COLO829 (cell line): ENCODE results near the gene CRB3.
"Not testable (repeated sequence)": the region's sequence is repeated elsewhere in the genome, so short reads cannot be mapped to it uniquely, and the experiment has no call there.

ENCODE experiments used
- DNase-seq: peaks from one replicate; pipeline ENCODE4 v3.0.0; 2012; ENCODE audit warnings: low spot score

CRB3 gene

DNA sequence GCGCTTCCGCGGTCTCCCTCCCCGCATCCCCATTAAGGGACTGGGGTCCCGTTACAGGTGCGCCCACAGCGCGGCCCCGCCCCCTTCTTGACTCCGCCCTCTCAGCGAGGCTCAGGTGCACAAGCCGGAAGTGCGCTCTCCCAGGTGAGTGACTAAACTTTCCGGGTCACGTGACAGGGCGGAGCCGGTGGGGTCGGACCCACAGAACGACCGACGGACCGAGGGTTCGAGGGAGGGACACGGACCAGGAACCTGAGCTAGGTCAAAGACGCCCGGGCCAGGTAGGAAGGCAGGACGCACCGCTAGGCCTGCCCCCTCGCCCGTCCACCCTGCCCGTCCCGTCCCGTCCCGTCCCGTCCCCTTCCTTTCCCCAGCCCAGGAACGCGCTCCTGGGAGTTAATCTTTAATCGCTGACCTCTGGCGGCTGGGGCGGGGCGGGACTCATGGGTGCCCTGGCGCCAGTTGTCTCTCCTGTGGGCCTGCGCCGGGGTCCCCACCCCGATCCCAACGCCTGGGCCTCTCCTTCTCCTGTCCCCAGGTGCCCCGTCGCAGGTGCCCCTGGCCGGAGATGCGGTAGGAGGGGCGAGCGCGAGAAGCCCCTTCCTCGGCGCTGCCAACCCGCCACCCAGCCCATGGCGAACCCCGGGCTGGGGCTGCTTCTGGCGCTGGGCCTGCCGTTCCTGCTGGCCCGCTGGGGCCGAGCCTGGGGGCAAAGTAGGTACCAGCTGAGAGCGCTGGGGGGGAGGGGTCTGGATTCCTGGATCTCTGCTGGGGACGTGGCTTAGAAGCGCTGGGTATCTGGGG lies at the start of gene CRB3:
Gene CRB3 (plus strand): TSS at position 202 of the 804 bp plus-strand sequence. CDS start 431 bp downstream, at position 633.
- DNase-seq: no peak

- DNase-seq: no peak
Observed at GRCh38 chr19:6414793-6415590, 49.1 kb upstream of the CRB3 start.

DNA sequence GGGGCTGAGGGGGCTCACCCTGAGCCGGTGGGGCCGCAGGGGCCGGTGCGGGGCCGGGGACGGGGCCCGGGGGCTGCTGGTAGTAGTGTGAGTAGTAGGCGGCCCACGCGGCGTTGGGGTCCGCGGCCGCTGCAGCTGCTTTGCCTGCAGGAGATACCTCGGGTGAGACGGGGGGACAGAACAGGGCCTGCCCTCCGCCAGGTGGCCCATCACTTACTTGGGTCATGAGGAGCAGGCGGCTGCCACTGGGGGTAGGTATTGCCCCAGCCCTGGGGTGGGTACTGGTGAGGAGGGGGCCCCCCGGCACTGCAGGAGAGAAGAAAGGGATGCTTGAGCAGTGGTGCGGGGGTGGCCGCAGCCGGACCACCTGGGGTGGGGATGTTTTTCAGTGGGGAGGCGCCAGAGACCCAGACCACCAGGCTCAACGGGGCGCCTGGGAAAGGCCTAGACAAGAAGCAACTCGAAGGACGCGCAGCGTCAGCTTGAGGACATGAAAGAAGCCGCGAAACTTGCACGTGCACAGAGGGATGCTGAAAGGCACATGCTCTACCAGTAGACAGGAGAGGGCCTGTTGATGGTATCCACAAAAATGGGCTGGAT lies 48.4 kb upstream of the CRB3 start:
- no peak for DNase-seq

DNA sequence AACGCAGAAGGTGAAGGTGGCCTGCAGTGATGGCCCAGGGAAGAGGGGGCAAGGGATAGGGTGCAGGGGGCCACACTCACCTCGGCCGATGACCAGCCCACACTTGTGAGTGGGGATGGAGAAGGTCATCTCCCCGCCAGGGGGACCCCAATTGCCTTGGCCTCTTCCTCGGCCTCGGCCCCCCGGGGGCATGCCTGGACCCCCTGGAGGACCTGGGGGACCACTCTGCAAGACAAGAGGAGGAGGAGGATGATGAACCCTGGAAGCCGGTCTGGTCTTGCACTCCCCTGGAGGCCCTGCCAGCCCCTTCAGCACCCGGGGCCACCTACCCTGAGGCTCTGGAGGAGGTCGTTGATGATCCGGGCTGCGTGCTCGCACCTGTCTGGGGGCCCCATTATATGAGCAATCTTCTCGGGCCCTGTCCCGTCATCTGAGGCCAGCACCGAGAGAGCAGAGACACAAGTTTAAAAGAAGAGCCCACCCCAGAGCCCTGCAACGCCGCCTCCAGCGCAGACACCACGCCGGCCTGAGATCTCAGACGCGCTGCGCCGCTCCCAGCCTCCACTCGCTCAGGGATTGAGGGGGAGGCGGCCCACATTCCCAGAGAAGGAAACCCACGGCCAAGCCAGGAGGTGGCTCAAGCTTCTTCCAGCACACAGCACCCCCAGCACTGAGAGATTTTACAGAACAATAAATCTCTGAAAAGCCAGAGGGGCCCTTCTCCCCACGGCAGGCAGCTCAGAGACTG lies 47.2 kb upstream of the CRB3 start:
- no peak for DNase-seq

GRCh38 chr19:6417713-6418561 lies 46.1 kb upstream of the CRB3 start:
- DNase-seq: no peak

DNA sequence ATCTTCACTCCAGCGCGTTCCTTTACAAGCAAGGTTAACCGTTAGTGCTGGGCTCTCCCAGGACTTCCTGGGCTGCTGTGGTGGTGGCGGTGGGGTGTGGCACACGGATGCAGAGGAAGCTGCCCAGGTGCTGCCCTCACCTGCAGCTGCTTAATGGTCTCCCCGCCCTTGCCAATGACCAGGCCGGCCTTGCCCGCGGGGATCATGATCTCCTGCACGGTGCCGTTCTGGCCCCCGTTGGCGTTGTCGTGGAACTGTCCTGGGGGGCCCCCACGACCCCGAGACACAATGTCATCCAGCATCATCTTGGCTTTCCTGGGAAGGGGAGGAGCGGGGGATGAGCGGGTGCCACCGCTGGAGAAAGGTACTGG lies 45.5 kb upstream of the CRB3 start:
- no peak for DNase-seq

DNA sequence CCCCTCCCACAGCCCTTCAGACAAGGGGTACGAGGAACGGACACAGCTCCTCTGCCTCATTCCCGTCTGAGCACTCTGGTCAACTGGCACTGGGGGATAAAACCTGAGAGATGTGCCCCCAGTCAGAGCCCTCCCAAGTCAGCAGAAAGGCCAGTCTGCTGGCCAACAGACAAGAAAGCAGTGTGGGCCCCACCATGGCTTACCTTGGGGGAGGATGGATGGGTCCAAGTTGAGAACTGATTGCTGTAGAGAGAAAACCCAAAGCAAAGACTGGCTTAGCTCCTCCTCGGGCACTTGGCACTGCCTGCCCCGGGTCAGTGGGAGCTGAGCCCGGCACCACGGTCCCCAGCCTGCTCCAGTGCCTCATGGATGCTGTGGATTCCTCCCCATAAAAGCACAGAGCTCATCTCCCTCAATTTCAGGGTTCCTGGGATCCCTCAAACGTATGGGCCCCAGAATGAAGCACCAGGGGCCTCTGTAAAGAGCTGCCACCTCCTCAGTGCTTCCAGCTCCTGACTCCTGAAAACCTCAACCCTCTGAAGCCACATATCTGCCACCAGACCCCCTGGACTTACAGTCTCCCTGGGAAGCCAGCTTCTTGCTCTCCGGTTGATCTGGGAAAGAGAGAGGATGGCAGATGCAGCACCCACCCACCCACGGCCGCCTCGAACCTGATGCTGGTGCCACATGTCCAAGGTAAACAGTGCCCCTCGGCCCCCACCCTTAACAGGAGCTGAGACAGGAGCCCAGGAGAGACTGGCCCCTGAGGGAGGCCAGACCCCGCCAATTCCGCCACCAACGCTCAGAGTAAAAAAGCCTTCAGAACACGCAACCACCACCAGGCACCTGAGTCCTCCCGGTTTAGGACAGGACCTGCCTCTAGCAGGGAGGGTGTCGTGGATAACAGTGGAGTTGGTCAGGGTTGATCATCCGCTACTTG lies 42.7 kb upstream of the CRB3 start:
- no peak for DNase-seq

GRCh38 chr19:6423499-6424194 lies 40.4 kb upstream of the CRB3 start:
- DNase-seq: peak; percentile 63

GRCh38 chr19:6424195-6424938 lies 39.7 kb upstream of the CRB3 start, which contains the start of gene KHSRP:
TSS of gene KHSRP (minus strand) at chr19:6424811. CDS start at chr19:6424701, 110 bp downstream.
- DNase-seq: no peak

GRCh38 chr19:6424939-6425731 lies 38.9 kb upstream of the CRB3 start:
- peak; percentile 100 for DNase-seq

DNA sequence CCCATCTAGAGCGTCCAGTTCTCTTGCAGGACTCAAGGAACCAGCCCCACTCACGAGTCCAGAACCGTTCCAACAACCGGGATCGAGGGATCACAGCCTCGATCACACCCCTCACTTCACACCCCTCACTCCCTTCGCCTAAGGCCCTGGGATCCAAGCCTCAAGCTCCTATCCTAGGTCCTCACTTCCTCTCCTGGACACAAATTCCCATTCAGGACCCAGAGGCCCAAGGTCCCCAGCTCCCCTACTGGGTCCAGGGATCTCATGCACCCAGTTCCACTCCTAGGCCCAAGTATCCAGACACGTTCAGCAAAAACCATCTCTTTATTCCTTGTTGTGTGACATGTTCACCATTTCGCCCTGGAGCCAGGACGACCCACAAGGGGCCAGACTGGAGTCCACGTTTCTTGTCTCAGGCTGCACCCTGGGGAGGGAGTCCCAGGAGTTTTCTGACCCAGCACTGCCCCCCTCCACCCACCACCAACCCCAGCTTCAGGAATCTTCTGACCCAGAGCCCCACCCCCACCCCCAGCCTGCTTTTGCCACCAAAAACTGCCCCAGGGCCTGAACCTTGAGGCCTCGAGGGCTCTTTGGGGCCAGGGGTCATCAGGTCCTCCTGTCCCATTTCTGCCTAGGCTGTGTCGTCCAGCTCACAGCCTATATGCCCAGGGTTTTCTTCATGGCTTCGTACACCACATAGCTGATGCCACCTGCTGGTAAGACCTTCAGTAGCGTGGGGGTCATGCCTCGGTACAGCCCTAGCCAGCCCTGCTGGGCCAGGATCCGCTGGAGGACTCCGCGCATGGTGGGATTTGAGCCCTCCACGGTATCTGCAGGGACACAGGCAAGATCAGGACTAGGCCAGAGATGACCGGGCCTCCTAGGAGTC lies 38.1 kb upstream of the CRB3 start:
- DNase-seq: no peak

- no peak for DNase-seq
Observed at GRCh38 chr19:6427131-6427530, 36.9 kb upstream of the CRB3 start.

GRCh38 chr19:6428692-6429418 lies 35.2 kb upstream of the CRB3 start:
- DNase-seq: not testable (repeated sequence)

- DNase-seq: no peak
Observed at GRCh38 chr19:6429419-6430221, 34.5 kb upstream of the CRB3 start.

DNA sequence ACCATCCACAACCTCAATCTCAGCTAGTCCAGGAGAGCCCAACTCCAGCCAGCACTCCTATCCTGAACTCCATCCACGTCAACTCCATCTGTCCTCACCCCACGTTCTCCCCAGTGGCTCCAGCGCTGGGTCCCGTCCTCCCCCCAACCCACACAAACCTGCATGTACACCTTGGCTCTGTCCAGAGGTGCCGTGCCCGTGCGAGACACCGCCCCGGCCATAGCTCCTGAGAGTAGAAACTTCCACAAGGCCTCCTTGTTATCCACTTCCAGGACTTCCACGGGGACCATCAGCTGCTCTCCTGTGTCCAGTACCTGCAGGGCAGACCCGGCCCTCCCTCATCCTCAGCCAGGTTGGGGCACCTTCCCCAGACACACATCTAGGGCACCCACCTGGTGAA lies 32.2 kb upstream of the CRB3 start:
- no peak for DNase-seq
